Femur (tissue), 1 donor: Measurements from ENCODE around the gene MSTN.
"Not testable (repeated sequence)": the region's sequence is repeated elsewhere in the genome, so short reads cannot be mapped to it uniquely, and the experiment has no call there.

Experiments used
- DNase-seq: peaks from one replicate; pipeline ENCODE4 v3.0.0-alpha.2; 2017

Gene MSTN

DNA sequence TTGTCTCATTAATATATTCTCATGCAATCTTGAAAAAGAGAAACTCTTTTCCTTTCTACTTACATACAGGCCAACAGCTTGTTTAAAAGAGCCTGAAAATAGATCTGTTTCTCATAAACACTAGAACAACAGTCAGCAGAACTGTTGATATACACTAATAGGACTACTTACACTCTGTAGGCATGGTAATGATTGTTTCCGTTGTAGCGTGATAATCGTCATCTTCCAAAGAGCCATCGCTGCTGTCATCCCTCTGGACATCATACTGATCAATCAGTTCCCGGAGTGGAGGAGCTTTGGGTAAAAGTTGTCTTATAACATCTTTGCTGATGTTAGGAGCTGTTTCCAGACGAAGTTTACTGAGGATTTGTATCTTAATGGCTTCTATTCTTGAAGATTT is 476 bp downstream of the MSTN start:
- DNase-seq, result no peak

GRCh38 chr2:190060626-190061025 is 1.9 kb downstream of the MSTN start:
- no peak for DNase-seq

GRCh38 chr2:190060019-190060418 is 2.5 kb downstream of the MSTN start:
- no peak for DNase-seq

DNA sequence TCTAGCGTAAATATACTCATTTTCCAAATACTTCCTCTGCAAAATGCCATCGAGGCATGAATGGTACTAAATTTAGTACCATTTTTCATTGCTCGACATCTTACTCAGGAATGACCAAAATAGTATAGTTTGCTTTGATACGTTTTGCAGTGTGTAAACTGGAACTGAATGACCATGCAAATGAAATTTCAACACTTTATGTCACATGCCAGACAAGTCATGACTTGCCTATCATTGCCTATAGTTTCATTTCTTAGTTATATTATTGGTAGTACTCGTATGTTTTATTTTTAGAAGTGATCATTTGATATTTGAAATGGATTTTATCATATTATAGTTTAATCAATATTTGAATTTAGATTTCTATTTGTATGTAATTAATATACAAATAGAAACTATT is 9.1 kb downstream of the MSTN start:
- DNase-seq, result no peak

DNA sequence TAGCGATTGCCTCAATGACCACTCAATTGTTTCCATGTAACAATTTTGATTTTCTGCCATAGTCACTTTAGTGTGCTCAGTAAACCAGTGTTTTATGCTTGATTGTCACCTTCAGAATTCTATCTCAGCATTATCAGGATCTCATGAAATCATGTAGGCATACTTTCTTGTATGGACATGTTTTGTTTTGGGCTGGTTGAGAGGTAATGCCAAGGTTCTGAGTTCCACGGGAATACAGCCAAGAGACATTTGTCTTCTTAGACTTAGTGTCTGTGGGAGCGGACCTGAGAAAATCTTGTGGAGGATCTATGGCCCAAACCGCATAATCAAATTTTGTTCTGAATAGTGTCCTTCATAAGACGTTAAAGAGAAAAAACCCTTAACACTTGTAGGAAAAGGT is 10.2 kb downstream of the MSTN start:
- no peak for DNase-seq

GRCh38 chr2:190051223-190051622 is 11.3 kb downstream of the MSTN start:
- no peak for DNase-seq

- DNase-seq, result no peak
These were observed 12.5 kb downstream of the MSTN start for GRCh38 chr2:190050001-190050400.

- no peak for DNase-seq
These were observed 17.7 kb downstream of the MSTN start for GRCh38 chr2:190044866-190045265.

DNA sequence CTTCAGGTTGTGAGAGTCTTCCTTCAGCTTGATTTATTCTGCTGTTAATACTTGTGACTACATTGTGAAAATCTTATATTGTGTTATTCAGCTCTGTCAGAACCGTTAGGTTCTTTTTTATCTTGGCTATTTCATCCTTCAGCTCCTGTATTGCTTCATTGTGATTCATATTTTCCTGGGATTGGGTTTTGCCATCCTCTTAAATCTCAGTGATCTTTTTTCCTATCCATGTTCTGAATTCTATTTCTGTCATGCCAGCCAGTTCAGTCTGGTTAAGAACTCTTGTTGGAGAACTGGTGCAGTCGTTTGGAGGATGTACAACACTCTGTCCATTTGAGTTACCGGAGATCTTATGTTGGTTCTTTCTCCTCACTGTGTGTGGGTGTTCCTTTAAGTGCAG is 19.1 kb downstream of the MSTN start:
- DNase-seq, result no peak

DNA sequence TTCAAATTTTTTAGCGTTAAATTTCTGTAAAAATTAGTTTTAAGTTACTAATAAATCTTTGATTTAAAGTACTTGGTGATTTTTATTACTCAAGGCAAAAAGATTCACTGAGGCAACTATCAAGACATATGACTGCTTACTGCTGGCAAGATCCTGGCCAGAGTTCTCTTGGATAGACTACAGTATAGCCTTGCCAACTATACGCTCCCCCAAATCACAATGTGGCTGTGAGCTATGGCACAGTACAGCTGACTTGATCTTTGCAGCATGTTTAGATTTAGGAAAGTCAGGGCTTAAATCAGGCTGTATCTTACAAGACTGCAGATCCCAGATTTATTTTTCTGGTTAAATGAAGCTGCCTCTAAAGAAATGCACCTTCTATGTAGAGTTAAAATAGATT is 26.5 kb downstream of the MSTN start:
- no peak for DNase-seq

DNA sequence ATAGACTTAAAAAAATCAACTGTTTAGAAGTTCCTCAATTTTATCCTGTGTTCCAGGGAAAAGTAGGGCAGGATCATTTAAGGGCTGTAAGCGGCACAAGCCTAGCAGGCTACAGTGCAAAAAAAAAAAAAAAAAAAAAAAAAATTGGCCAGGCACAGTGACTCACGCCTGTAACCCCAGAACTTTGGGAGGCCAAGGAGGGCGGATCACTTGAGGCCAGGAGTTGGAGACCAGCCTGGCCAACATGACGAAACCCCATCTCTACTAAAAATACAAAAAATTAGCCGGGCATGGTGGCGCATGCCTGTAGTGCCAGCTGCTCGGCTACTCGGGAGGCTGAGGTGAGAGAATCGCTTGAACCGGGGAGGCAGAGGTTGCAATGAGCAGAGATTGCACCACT is 28.1 kb downstream of the MSTN start:
- DNase-seq, result not testable (repeated sequence)

GRCh38 chr2:190031969-190032618 is 30.4 kb downstream of the MSTN start:
- DNase-seq, result no peak

GRCh38 chr2:190023860-190024259 is 38.7 kb downstream of the MSTN start:
- no peak for DNase-seq

- DNase-seq, result no peak
These were observed 41.8 kb downstream of the MSTN start for GRCh38 chr2:190020720-190021119.

- no peak for DNase-seq
These were observed 44.7 kb downstream of the MSTN start for GRCh38 chr2:190017837-190018236.

DNA sequence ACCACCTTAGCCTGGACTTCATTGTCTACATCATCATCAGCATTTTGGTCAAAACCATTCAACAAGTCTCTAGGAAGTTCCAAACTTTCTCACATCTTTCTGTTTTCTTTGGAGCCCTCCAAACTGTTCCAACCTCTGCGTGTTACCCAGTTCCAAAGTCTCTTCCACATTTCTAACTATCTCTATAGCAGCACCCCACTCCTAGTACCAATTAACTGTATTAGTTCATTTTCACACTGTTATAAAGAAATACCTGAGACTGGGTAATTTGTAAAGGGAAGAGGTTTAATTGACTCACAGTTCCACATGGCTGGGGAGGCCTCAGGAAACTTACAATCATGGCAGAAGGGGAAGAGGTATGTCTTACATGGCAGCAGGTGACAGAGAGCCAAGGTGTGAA is 46.6 kb downstream of the MSTN start:
- not testable (repeated sequence) for DNase-seq
